Suppressor macrophage treated with lipopolysaccharide for 1 hour (primary cell): ENCODE results near the gene RAB11FIP4.

ENCODE experiments used
- DNase-seq, 3 donors: peaks; one replicate each; pipeline ENCODE4 v3.0.0-alpha.2; 2020 to 2022

RAB11FIP4 gene

GRCh38 chr17:31572341-31572740 lies 180.9 kb downstream of the RAB11FIP4 start:
- DNase-seq = no peak

DNA sequence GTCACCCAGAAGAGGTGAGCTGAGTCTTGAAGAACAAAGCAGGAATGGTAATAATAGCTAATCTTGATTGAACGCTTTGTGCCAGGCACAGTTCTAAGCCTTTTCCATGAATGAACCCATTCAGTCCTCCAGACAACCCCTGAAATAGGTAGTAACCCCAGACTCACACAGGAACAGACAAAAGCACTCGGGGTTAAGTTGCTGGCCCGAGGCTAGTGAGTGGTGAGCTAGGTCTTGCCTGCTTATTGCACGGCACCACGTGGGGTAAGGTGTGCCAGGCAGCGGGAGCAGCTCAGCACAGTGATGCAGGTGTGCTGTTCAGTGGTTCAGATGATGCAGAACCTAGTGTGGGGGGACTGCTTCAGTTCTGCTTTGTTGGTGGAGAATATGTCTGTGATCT lies 181.6 kb downstream of the RAB11FIP4 start:
- DNase-seq = no peak

DNA sequence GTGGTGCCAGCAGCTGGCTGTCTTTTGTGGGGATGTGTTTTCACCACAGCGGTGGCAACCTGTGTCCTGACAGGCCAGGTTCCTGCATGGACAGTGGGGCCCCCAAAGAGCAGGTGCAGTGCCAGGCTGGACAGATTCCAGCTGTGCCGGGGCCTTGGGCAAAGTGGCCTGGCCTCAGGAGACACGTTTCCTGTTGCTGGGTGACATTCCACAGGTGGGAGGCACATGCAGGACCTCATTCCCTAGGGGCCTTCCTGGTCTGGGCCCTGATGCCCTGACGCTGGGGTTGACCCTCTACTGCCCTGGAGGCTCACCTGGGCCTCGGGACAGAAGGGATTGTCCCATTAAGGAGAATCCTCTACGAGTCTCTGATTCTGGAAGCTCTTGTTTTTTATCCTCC lies 182.4 kb downstream of the RAB11FIP4 start:
- no peak for DNase-seq

- no peak for DNase-seq
Measured at GRCh38 chr17:31574458-31574857, 183.0 kb downstream of the RAB11FIP4 start.

- no peak for DNase-seq
Measured at GRCh38 chr17:31575043-31575442, 183.6 kb downstream of the RAB11FIP4 start.

DNA sequence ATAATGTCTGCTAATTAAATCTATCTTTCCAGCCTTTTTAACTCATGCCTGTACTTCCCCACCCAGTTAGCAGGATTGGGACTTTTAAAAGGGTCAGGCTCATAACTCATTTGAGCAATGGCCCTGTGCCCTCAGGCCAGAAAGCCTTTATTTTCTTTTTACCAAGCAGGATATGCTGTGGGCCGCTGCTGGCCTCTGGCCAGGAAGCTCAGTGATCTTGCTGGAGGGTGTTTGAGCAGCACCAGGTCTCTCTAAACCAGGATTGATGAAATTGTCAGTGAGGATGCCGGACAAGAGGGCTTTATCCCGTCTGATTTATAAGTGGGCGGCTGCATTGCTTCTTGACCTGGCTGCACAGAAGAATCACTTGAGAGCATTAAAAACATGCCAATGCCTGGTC lies 187.8 kb downstream of the RAB11FIP4 start:
- peak in 1 of 3 donors; percentile 44 for DNase-seq

- no peak for DNase-seq
Measured at GRCh38 chr17:31580316-31580705, 188.8 kb downstream of the RAB11FIP4 start.

- peak; percentile 96 to 98 (median 97) for DNase-seq
Measured at GRCh38 chr17:31580706-31581490, 189.4 kb downstream of the RAB11FIP4 start.

DNA sequence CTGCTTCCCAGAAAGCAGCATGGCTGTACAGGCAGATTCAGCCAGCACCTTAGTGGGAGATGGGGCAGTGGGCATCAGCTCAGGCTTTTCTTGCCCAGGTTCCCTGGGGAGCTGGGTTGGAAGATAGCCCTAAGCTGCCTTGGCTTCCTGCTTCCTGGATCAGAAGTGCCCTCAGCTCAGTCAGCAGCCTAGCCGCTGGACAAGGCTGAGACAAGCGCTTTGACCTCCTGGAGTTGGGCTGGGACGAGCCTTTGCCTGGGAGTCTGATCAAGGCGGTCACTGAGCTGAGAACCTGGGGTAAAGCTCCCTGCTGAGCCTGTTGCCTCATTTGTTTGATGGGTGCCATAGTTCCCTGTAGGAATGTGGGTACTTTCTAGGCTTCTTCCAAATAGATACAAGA lies 190.0 kb downstream of the RAB11FIP4 start:
- no peak for DNase-seq

- peak; percentile 82 to 93 (median 89) for DNase-seq
Measured at GRCh38 chr17:31582151-31582907, 190.9 kb downstream of the RAB11FIP4 start.

DNA sequence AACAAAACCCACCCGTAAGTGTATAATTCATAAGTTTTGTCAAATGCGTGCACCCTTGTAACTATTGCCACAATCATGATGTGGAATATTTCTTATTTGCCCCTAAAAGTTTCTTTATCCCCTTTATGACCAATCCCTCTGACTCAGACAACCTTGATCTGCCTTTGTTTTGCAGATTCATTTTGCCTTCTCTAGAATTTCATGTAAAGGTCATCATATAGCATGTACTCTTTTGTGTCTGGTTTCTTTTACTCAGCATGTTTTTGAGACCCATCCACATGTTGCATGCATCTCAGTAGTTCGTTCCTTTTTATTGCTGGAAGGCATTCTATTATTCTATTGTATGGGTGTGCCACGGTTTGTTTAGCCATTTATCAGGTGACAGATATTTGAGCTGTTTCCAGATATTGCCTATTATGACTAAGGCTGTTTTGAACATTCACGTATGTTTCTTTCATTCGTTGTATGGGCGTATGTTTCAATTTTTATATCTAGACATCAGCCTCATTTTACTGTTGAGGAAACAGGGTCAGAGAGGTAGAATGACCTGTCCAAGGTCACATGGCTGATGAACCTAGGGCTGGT lies 192.4 kb downstream of the RAB11FIP4 start:
- peak in 2 of 3 donors; percentile 52 for DNase-seq

- DNase-seq = peak; percentile 53 to 64 (median 57)
Measured at GRCh38 chr17:31584438-31585279, 193.2 kb downstream of the RAB11FIP4 start.

GRCh38 chr17:31585280-31585630 lies 193.8 kb downstream of the RAB11FIP4 start:
- no peak for DNase-seq

DNA sequence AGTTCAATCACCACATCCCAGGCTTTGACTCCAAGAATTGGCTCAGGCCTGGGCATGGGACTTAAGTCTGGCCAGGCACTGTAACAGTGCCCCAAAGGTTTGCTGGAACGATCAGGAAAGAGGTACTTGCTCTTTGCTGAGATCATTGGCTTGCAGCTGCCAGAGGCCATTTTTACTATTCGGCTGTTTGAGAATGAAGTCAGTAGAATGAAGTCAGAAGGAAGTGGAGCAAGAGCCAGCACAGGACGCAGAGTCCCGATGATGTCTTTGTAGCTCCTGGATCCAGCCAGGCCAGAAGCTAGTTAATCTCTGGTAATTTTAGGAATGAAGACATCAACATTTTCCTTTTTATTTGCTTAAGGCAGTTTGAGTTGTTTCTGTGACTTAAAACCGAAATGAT lies 195.5 kb downstream of the RAB11FIP4 start:
- peak; percentile 60 to 75 (median 68) for DNase-seq

GRCh38 chr17:31587462-31587861 lies 196.0 kb downstream of the RAB11FIP4 start:
- no peak for DNase-seq
